AG20443 (cell line): Measurements from ENCODE around the gene NINL.
"Not testable (repeated sequence)": the region's sequence is repeated elsewhere in the genome, so short reads cannot be mapped to it uniquely, and the experiment has no call there.

Experiments used
- DNase-seq: peaks from one replicate; pipeline ENCODE4 v3.0.0; 2012; ENCODE audit warnings: low spot score, mixed read lengths

The NINL gene

GRCh38 chr20:25483431-25484132 lies 101.7 kb downstream of the NINL start:
- no peak for DNase-seq

GRCh38 chr20:25481918-25482253 lies 103.4 kb downstream of the NINL start:
- no peak for DNase-seq

GRCh38 chr20:25481235-25481917 lies 104.0 kb downstream of the NINL start:
- no peak for DNase-seq

- no peak for DNase-seq
Measured at GRCh38 chr20:25480797-25481196, 104.5 kb downstream of the NINL start.

- DNase-seq = no peak
Measured at GRCh38 chr20:25480156-25480555, 105.2 kb downstream of the NINL start.

GRCh38 chr20:25479638-25480037 lies 105.7 kb downstream of the NINL start:
- DNase-seq = no peak

DNA sequence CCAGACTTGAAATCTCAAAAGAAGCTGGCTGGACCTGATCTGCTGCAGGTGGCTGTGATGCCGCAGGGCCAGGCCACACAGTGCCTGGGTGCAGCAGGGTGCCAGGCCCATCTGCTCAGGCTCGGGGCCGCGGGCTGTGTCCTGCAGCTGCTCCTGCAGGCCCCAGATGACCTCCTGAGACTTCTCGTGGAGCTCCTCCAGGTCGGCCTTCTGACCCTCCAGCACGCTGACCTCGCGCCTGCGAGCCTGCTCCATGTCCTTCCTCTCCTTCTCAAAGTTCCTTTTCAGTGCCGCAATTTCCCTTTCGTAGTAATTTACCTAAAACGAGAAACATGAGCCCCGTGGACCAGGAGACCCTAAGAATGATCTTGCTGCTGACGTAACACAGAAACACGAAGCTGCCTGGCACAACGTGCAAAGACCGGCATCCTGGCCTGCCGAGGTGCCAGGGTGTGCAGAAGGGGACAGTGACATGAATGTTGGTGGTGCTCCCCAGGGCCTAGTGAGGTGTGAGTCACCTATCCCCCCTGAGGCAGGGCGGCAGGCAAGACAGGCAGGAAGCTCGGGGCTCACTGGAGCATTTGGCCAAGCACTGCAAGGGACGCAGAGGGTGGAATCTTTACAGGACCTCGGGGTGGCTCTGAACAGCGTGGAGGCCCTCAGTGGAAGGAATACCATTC lies 106.3 kb downstream of the NINL start:
- no peak for DNase-seq

DNA sequence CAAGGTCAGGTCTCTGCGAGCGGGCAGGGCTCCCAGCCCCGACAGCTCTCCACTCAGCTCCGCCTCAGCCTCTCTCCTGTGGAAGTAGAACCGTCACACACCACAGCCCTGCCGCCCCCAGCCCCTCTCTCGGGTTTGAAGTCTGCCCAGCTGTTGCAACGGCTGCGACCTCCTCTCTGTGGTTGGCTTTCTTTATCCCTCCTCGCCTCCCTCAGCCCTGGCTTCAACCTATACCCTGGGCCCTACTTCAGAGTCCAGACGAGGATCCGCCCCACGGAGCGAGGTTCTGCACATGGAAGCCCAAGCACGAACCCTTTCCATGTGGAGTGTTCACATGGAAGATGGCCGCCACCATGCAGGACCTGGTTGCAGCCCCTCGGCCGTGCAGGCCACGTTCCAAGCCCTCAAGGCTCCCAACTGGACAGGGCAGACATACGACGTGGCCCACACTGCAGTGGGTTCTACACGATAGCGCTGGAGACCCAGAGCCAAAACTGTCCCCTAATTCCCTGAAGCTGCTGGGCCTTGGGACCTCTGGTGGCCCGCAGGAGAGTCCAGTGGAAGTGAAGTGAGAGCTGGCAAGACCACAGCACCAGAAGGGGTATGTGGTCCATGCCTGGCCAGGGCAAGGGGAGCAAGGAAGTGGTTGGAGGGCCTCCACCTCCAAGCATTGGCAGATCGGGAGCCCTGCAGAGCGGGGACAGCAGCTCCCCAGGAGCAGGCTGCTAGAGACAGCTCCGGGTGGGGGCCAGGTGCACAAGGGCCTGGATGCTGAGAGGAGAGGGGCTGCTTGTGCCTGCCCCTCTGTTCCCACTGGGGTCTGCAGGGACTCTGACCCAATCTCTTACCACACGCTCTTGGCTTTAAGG lies 108.1 kb downstream of the NINL start:
- DNase-seq = no peak

DNA sequence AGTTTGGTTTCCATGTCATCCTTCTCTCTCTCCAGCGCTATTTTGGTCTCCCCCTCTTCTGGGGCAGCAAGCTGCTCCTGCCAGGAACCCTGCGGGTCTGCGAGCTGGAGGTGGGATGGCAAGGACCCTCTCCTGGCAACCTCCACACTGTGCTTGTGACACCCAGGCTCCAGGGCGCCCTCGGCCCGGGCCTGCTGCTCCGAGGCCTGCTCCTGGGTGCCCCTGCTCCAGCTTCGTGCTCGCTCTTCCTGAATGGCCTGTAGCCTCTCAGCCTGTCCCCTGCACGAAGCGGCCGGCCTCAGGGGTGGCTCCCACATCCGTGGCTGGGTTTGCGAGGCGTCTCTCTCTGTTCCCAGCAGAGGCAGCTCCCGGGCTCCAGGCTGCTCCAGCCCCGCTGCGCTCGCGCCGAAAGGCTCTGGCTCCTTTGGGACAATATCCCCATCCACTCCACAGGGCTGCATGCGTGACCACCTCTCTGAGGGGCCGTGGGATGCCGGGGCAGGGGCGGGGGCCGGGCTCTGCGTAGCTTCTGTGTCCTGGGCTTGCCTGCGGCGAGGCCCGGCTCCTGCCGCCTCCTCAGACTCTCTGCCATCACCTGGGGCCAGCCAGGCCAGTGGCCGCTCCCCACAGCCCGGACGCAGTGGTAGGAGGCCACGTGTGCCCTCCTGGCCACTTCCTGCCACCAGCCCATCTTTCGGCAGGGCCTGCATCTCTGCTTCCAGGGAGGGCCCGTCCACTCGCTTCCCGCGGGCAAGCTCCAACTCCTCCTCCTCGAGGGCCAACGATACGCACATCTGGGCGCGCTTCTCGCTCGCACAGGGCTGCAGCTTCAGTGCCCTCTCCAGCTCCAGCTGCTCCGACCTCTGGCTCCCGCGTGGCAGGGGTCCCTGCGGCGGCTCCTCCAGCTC lies 109.0 kb downstream of the NINL start:
- no peak for DNase-seq

GRCh38 chr20:25473297-25473696 lies 112.0 kb downstream of the NINL start:
- not testable (repeated sequence) for DNase-seq

DNA sequence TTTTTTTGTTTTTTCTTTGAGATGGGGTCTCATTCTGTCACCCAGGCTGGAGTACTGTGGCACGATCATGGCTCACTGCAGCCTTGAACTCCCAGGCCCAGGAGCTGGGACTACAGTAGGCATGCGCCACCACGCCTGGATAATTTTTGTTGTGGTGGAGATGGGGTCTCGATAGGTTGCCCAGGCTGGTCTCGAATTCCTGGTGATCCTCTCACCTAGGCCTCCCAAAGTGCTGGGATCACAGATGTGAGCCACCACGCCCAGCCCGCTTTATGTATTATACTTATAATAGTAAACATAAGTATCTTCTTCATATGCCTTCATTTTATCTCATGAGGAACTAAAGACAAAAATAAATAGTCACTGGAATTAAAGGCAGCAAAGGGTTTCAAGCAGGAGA lies 114.3 kb downstream of the NINL start:
- DNase-seq = no peak

DNA sequence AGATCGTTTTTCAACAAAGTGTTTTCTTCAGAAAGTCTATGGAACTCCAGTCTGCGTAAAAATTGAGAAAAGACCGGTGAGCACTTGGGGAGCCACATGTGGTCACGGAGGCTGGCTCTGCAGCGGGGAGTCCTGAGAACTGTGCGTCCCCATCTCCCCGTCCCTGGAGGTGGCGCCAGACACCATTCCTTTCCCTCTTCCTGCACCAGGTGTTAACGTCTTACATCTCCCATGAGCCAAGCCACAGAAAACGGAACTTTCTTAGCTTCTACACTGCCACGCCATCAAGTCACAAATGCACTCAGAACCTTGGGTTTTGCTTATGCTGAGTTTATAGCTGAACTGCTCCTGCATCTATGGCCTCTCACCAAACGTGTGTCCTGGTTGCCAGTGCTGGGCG lies 115.3 kb downstream of the NINL start:
- DNase-seq = no peak

- no peak for DNase-seq
Measured at GRCh38 chr20:25469558-25469957, 115.8 kb downstream of the NINL start.

DNA sequence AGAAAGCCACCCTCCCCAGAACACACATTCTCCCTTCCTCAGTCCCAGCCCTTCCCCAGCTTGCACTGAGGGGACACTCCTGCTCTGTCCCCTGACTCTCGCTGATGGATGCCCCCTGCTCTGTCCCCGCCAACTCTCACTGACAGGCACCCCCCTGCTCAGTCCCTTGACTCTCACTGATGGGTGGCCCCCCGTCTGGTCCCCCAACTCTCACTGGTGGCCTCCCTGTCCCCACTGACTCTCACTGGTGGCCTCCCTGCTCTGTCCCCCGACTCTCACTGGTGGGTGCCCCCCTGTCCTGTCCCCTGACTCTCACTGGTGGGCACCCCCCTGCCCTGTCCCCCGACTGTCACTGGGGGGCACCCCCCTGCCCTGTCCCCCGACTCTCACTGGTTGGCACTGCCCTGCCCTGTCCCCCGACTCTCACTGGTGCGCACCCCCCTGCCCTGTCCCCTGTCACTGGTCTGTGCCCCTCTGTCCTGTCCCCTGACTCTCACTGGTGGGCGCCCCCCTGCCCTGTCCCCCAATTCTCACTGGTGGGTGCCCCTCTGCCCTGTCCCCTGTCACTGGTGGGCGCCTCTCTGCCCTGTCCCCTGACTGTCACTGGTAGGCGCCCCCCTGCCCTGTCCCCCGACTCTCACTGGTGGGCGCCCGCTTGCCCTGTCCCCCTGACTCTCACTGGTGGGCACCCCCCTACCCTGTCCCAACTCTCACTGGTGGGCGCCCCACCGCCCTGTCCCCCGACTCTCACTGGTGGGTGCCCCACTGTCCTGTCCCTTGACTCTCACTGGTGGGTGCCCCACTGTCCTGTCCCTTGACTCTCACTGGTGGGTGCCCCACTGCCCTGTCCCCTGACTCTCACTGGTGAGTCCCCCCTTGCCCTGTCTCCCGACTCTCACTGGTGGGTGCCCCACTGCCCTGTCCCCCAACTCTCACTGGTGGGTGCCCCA lies 116.9 kb downstream of the NINL start:
- DNase-seq = no peak

DNA sequence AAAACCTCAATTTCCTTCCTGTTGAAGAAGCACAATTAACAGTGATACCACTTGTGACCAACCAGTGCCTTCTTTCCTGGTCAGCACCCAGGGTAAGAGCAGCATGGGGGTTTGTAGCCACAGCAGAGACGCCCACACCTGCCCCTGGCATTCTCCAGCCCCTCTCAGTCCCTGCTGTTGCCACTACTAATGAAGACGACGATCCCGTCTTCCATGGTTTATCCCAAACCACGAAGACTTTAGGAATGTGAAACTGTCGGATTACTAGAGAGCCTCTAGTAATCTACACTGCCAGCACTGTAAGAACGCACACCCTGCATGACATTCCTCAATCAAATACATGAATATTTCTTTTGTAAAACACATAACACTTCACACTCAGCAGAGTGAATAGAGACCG lies 117.9 kb downstream of the NINL start:
- no peak for DNase-seq

- DNase-seq = no peak
Measured at GRCh38 chr20:25466846-25467245, 118.5 kb downstream of the NINL start.

- DNase-seq = no peak
Measured at GRCh38 chr20:25465243-25466135, 119.8 kb downstream of the NINL start.

DNA sequence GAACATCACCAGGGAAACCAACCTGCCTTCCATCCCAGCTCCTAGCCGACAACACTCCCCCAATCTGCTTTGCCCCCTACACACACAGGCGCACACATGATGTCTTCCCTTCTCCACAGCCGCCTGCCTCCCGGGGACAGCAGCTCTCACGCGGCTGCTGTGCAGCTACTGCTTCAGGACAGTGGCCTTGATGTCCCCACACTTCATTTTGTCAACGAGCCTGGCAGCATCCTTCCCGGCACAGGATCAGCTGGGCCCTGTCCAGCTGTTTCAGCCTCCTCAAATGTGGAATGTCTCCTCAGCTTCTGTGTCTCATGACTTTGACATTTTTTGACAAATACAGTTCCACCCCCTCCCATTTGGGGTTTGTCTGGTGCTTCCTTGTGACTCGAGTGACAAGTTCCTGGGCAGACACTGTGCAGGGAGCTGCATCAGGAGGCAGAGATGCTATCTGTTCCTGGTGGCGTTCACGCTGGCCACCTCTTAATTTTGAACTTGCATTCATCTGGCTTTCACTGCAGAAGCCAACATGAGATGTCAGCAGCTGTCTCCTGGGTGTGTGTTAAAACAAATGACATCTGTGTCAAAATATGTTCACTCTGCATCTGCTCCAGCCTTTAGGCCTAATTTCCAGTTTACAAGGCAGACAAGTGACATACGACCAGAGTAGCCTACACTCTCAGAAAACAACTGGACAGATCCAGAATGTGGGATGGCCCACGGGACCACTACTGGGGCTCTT lies 120.7 kb downstream of the NINL start:
- no peak for DNase-seq
